ENCODE results near the gene ZHX3. TPM values are rescaled to one million over a fixed set of nuclear protein-coding genes. Genes with fewer than 3 reads are reported as not detected.
A peak's percentile ranks its signal among the peaks of the same experiment; 100 is the strongest.

ZHX3 gene
- total RNA-seq, 4 donors from 2014 or later, result 89.3 to 173 (median 156) TPM

- WGBS, result 62% methylated on average over 10 of the region's 11 CpGs
- Histone ChIP-seq H3K4me1 (peaks cover 12 to 18% (median 14%) of the 10 kb centered on the region in 4 donors), H3K36me3 (peaks cover 76 to 99% (median 96%) of the 10 kb centered on the region in 4 donors), H3K27ac (replicated peaks in 1 of 4) (peak overlapping the region in 3 of 4 donors; percentile 25 to 46 (median 40)), H3K4me3 (no peak overlapping the region), H3K27me3 (no peaks in the 10 kb centered on the region), H3K9me3 (no peaks in the 10 kb centered on the region)
- intact Hi-C loops (cut with DNase I), result no loop called here
- DNase-seq (ENCODE audit: extremely low spot score), result no peak
- no peak for TF ChIP-seq EP300 (IDR thresholded peaks at IDR 0.05)
- TF ChIP-seq POLR2AphosphoS5 (IDR thresholded peaks at IDR 0.05), result no peak
- no peak for TF ChIP-seq POLR2A (IDR thresholded peaks at IDR 0.05; ENCODE audit: low read depth)
- TF ChIP-seq, protein P1, sequence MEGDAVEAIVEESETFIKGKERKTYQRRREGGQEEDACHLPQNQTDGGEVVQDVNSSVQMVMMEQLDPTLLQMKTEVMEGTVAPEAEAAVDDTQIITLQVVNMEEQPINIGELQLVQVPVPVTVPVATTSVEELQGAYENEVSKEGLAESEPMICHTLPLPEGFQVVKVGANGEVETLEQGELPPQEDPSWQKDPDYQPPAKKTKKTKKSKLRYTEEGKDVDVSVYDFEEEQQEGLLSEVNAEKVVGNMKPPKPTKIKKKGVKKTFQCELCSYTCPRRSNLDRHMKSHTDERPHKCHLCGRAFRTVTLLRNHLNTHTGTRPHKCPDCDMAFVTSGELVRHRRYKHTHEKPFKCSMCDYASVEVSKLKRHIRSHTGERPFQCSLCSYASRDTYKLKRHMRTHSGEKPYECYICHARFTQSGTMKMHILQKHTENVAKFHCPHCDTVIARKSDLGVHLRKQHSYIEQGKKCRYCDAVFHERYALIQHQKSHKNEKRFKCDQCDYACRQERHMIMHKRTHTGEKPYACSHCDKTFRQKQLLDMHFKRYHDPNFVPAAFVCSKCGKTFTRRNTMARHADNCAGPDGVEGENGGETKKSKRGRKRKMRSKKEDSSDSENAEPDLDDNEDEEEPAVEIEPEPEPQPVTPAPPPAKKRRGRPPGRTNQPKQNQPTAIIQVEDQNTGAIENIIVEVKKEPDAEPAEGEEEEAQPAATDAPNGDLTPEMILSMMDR (IDR thresholded peaks at IDR 0.05), result no peak
These were observed 149.9 kb downstream of the ZHX3 start for GRCh38 chr20:41167481-41168253.

GRCh38 chr20:41167118-41167470, 150.4 kb downstream of the ZHX3 start:
- DNase-seq (ENCODE audit: extremely low spot score), result no peak
- intact Hi-C loops (cut with DNase I), result no loop called here
- H3K36me3 ChIP-seq, result peaks cover 78 to 99% (median 95%) of the 10 kb centered on the region in 4 donors
- peaks cover 7 to 16% (median 9%) of the 10 kb centered on the region in 4 donors for H3K4me1 ChIP-seq
- H3K9me3 ChIP-seq, result no peaks in the 10 kb centered on the region
- WGBS, result 93% methylated on average over 3 of the region's 3 CpGs
- H3K4me3 ChIP-seq, result no peak overlapping the region
- no peaks in the 10 kb centered on the region for H3K27me3 ChIP-seq
- no peak for TF ChIP-seq POLR2AphosphoS5 (IDR thresholded peaks at IDR 0.05)
- peak overlapping the region in 1 of 4 donors; percentile 26 for H3K27ac ChIP-seq (replicated peaks in 1 of 4)

DNA sequence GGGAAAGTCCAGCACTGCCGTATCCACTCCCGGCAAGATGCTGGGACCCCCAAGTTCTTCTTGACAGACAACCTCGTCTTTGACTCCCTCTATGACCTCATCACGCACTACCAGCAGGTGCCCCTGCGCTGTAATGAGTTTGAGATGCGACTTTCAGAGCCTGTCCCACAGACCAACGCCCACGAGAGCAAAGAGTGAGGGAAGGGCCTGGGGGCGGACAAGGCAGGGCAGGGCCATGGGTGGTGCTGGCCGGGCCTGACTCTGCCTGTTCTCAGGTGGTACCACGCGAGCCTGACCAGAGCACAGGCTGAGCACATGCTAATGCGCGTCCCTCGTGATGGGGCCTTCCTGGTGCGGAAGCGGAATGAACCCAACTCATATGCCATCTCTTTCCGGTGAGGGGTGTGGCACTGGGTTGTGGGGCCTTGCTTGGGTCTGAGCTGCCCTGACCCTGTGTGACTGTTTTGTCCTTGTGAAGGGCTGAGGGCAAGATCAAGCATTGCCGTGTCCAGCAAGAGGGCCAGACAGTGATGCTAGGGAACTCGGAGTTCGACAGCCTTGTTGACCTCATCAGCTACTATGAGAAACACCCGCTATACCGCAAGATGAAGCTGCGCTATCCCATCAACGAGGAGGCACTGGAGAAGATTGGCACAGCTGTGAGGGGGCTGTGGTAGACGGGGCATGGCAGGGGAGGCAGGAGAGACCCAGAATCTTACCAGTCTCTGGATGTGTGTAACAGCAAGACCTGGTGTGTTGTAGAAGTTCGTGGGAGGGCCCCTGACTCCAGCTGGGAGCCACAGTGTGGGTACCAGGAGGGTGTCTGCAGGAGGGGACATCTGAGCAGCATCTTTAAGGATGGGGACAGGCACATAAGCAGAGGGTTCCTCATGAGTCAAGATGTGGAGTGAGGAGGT, 151.1 kb downstream of the ZHX3 start:
- 93% methylated on average over 27 of the region's 27 CpGs for WGBS
- H3K9me3 ChIP-seq, result no peaks in the 10 kb centered on the region
- H3K4me1 ChIP-seq, result peaks cover 4 to 16% (median 8%) of the 10 kb centered on the region in 4 donors
- TF ChIP-seq EP300 (IDR thresholded peaks at IDR 0.05), result no peak
- TF ChIP-seq, protein P1 (IDR thresholded peaks at IDR 0.05), result no peak
- no peak overlapping the region for H3K4me3 ChIP-seq
- intact Hi-C loops (cut with DNase I), result no loop called here
- no peak for DNase-seq (ENCODE audit: extremely low spot score)
- no peaks in the 10 kb centered on the region for H3K27me3 ChIP-seq
- peak overlapping the region in 1 of 4 donors; percentile 26 for H3K27ac ChIP-seq (replicated peaks in 1 of 4)
- peaks cover 78 to 99% (median 96%) of the 10 kb centered on the region in 4 donors for H3K36me3 ChIP-seq

DNA sequence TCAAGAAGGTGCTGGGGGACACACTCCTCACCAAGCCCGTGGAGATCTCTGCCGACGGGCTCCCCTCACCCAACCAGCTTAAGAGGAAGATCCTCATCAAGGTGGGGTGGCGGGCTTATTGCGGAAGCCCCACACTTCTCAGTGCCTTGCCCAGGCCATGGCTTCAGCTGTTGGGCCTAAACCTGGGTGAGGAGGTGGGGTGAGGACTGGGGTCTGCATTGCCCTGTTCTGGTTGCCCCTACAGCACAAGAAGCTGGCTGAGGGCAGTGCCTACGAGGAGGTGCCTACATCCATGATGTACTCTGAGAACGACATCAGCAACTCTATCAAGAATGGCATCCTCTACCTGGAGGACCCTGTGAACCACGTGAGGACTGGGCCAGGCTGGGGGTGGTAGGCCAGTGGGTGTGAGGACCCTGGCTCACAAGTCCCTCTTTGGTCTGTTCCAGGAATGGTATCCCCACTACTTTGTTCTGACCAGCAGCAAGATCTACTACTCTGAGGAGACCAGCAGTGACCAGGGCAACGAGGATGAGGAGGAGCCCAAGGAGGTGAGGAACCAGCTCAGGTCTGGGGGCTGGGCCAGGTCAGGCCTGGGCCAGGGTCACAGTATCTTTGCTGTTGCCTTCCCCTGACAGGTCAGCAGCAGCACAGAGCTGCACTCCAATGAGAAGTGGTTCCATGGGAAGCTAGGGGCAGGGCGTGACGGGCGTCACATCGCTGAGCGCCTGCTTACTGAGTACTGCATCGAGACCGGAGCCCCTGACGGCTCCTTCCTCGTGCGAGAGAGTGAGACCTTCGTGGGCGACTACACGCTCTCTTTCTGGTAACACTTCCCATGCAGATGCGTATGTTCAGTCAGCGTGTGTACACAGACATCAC, 152.3 kb downstream of the ZHX3 start:
- Histone ChIP-seq H3K36me3 (peaks cover 76 to 100% (median 95%) of the 10 kb centered on the region in 4 donors), H3K4me3 (no peak overlapping the region), H3K9me3 (no peaks in the 10 kb centered on the region), H3K27ac (replicated peaks in 1 of 4) (no peak overlapping the region), H3K4me1 (peaks cover 5 to 25% (median 11%) of the 10 kb centered on the region in 4 donors), H3K27me3 (no peaks in the 10 kb centered on the region)
- TF ChIP-seq, protein P1 (IDR thresholded peaks at IDR 0.05), result no peak
- no peak for TF ChIP-seq POLR2A (IDR thresholded peaks at IDR 0.05; ENCODE audit: low read depth)
- TF ChIP-seq EP300 (IDR thresholded peaks at IDR 0.05), result no peak
- no peak for TF ChIP-seq POLR2AphosphoS5 (IDR thresholded peaks at IDR 0.05)
- DNase-seq (ENCODE audit: extremely low spot score), result no peak
- 86% methylated on average over 17 of the region's 24 CpGs for WGBS
- intact Hi-C loops (cut with DNase I), result no loop called here

Data from esophagus muscularis mucosa (tissue), 4 donors.